Thyroid gland (tissue), 4 donors: ENCODE data around the gene FOXO6. TPM values are rescaled to one million over a fixed set of nuclear protein-coding genes. Genes with fewer than 3 reads are reported as not detected.

Source experiments
- DNase-seq, 2 donors: peaks; one replicate each; pipeline ENCODE4 v3.0.0-alpha.2; 2019
- H3K27ac ChIP-seq, 3 donors: fragments of 200-600 bp; sonication (generic); 1 replicate in 2 of 3; 2 replicates in 1 of 3; pipeline ENCODE4 v1.5.1; 2016 to 2019; ENCODE audit warnings: mild to moderate bottlenecking in 1 of 3, moderate library complexity in 1 of 3
- H3K27me3 ChIP-seq: fragments of 200-600 bp; sonication (generic); one replicate; pipeline ENCODE4 v1.5.1; 2019
- H3K36me3 ChIP-seq, 2 donors: fragments of 200-600 bp; sonication (generic); one replicate each; pipeline ENCODE4 v1.5.1; 2016 to 2019
- H3K4me1 ChIP-seq, 2 donors: fragments of 200-600 bp; sonication (generic); one replicate each; pipeline ENCODE4 v1.5.1; 2017 to 2019
- H3K4me3 ChIP-seq, 3 donors: fragments of 200-600 bp; sonication (generic); replicated peaks in 1 of 3; 1 replicate in 2 of 3; 2 replicates in 1 of 3; pipeline ENCODE4 v1.5.1; 2016; ENCODE audit warnings: mild to moderate bottlenecking in 1 of 3
- H3K9me3 ChIP-seq: fragments of 200-600 bp; sonication (generic); one replicate; pipeline ENCODE4 v1.5.1; 2017
- CTCF ChIP-seq, 6 experiments: fragments of 200-600 bp in 3 of 6; fragments of 450-650 bp in 3 of 6; sonication (generic) in 3 of 6; IDR thresholded peaks; one replicate each; pipeline ENCODE4 v1.5.1; 2016 to 2019; ENCODE audit warnings: antibody characterized with exemption in 6 of 6, mild to moderate bottlenecking in 2 of 6, inconsistent platforms in 1 of 6, moderate library complexity in 1 of 6
- POLR2A ChIP-seq, 2 donors: fragments of 450-650 bp; IDR thresholded peaks; one replicate each; pipeline ENCODE4 v1.6.1; 2017; ENCODE audit warnings: antibody characterized with exemption in 2 of 2, mild to moderate bottlenecking in 2 of 2, moderate library complexity in 1 of 2
- WGBS, 2 donors: methylation state at CpG; one replicate each; pipeline ENCODE4 v1.1.5; 2017; 5-methylcytosine and 5-hydroxymethylcytosine counted together
- intact Hi-C: fragments of 100-400 bp; cut with DNase I; formaldehyde crosslinking; loops from one replicate; pipeline ENCODE4 v1.15.1; 2023
- total RNA-seq, 4 donors: library from RNA; depleted of rRNA; stranded (reverse); fragments of >200 nt; gene quantifications; one replicate each; pipeline ENCODE4 v1.2.3, GENCODE V29; 2016

The FOXO6 gene
- total RNA-seq, 4 donors from 2014 or later: 1.1 to 4.2 (median 2.6) TPM

- no peak for DNase-seq
- 94 to 100% methylated on average over 1 of the region's 1 CpG for WGBS, 2 donors
- no peaks in the 10 kb centered on the region for H3K9me3 ChIP-seq
- intact Hi-C loops: no loop called here
- no peaks in the 10 kb centered on the region for H3K4me1 ChIP-seq
- H3K36me3 ChIP-seq: no peaks in the 10 kb centered on the region
- H3K27me3 ChIP-seq: no peaks in the 10 kb centered on the region
- TF ChIP-seq CTCF (IDR thresholded peaks at IDR 0.05): no peak
- TF ChIP-seq POLR2A (IDR thresholded peaks at IDR 0.05): no peak
- no peak overlapping the region for H3K4me3 ChIP-seq
- no peak overlapping the region for H3K27ac ChIP-seq
These were observed 22.4 kb upstream of the FOXO6 start for GRCh38 chr1:41338820-41339219.

GRCh38 chr1:41340655-41341364, 20.4 kb upstream of the FOXO6 start:
- no peak for DNase-seq
- Histone ChIP-seq H3K27ac (no peak overlapping the region), H3K4me3 (no peak overlapping the region), H3K36me3 (no peaks in the 10 kb centered on the region), H3K4me1 (no peaks in the 10 kb centered on the region), H3K27me3 (no peaks in the 10 kb centered on the region), H3K9me3 (no peaks in the 10 kb centered on the region)
- intact Hi-C loops: no loop called here
- 63 to 81% methylated on average over 2 of the region's 2 CpGs for WGBS, 2 donors
- TF ChIP-seq POLR2A (IDR thresholded peaks at IDR 0.05): no peak
- TF ChIP-seq CTCF (IDR thresholded peaks at IDR 0.05): no peak

GRCh38 chr1:41341365-41341683, 19.9 kb upstream of the FOXO6 start:
- no peaks in the 10 kb centered on the region for H3K9me3 ChIP-seq
- H3K27me3 ChIP-seq: no peaks in the 10 kb centered on the region
- H3K36me3 ChIP-seq: no peaks in the 10 kb centered on the region
- intact Hi-C loops: no loop called here
- H3K4me3 ChIP-seq: no peak overlapping the region
- TF ChIP-seq POLR2A (IDR thresholded peaks at IDR 0.05): no peak
- no peak for TF ChIP-seq CTCF (IDR thresholded peaks at IDR 0.05)
- H3K4me1 ChIP-seq: no peaks in the 10 kb centered on the region
- no peak for DNase-seq
- no peak overlapping the region for H3K27ac ChIP-seq

- Histone ChIP-seq H3K27ac (no peak overlapping the region), H3K9me3 (no peaks in the 10 kb centered on the region), H3K4me1 (no peaks in the 10 kb centered on the region), H3K4me3 (no peak overlapping the region), H3K36me3 (no peaks in the 10 kb centered on the region), H3K27me3 (no peaks in the 10 kb centered on the region)
- intact Hi-C loops: no loop called here
- WGBS, 2 donors: 72 to 73% methylated on average over 12 to 15 of the region's 15 CpGs
- TF ChIP-seq CTCF (IDR thresholded peaks at IDR 0.05) (no peak), POLR2A (IDR thresholded peaks at IDR 0.05) (no peak)
- DNase-seq: no peak
These were observed 19.3 kb upstream of the FOXO6 start for GRCh38 chr1:41341772-41342562.

GRCh38 chr1:41342774-41343355, 18.4 kb upstream of the FOXO6 start:
- intact Hi-C loops: no loop called here
- 76 to 78% methylated on average over 5 of the region's 5 CpGs for WGBS, 2 donors
- DNase-seq: no peak
- Histone ChIP-seq H3K4me3 (no peak overlapping the region), H3K27me3 (no peaks in the 10 kb centered on the region), H3K27ac (no peak overlapping the region), H3K36me3 (no peaks in the 10 kb centered on the region), H3K4me1 (no peaks in the 10 kb centered on the region), H3K9me3 (no peaks in the 10 kb centered on the region)
- no peak for TF ChIP-seq POLR2A (IDR thresholded peaks at IDR 0.05)
